Panc1 (cell line): ENCODE results near the gene BCAM. TPM values are rescaled to one million over a fixed set of nuclear protein-coding genes. Genes with fewer than 3 reads are reported as not detected.

Source experiments
- ATAC-seq: fragments of 200-7000 bp; cut with Tn5 transposase; 2 replicates; pipeline ENCODE4 v1.9.1; 2020; ENCODE audit warnings: mild to moderate bottlenecking, moderate library complexity
- BruUV-seq: library from RNA; stranded (reverse); fragments of 400-500 nt; replicated peaks from 2 replicates; lab custom pipeline; 2021; lab: Mats Ljungman, UMichigan
- CTCF ChIA-PET: fragments of 300-600 bp; sonication (Branson Sonifier 250); formaldehyde crosslinking; loops from one replicate; lab custom pipeline; 2022; ENCODE audit warnings: antibody characterized with exemption; lab: Charles Lee
- POLR2A ChIA-PET: fragments of 300-600 bp; sonication (Branson Sonifier 250); formaldehyde crosslinking; loops from one replicate; lab custom pipeline; 2022; ENCODE audit warnings: antibody characterized with exemption; lab: Charles Lee
- DNase-seq: peaks from one replicate; pipeline ENCODE4 v3.0.0-alpha.2; 2010; ENCODE audit warnings: low read depth, low spot score
- H3K27ac ChIP-seq: 2 replicates; pipeline ENCODE4 v1.5.1; 2011; ENCODE audit warnings: mild to moderate bottlenecking, low read length, inconsistent platforms
- H3K27me3 ChIP-seq: fragments of 200-500 bp; sonication (Bioruptor generic); 2 replicates; pipeline ENCODE4 v1.6.0; 2014; ENCODE audit warnings: low read length, inconsistent platforms; ENCODE audit not compliant: control insufficient read depth, insufficient read depth
- H3K36me3 ChIP-seq: fragments of 200-500 bp; sonication (Bioruptor generic); 2 replicates; pipeline ENCODE4 v1.5.1; 2014; ENCODE audit warnings: inconsistent platforms, mild to moderate bottlenecking, low read length, moderate library complexity; ENCODE audit not compliant: control insufficient read depth, insufficient read depth
- H3K4me1 ChIP-seq: 2 replicates; pipeline ENCODE4 v1.5.1; 2011; ENCODE audit warnings: inconsistent platforms, mild to moderate bottlenecking, low read length, moderate library complexity; ENCODE audit not compliant: control insufficient read depth, insufficient read depth
- H3K4me3 ChIP-seq, 2 experiments: 2 replicates each; pipeline ENCODE4 v1.5.1; 2011 to 2012; ENCODE audit warnings: low read depth in 2 of 2, low read length in 2 of 2, mild to moderate bottlenecking in 2 of 2, inconsistent platforms in 1 of 2, moderate library complexity in 1 of 2
- H3K9me3 ChIP-seq: fragments of 200-500 bp; sonication (Bioruptor generic); 2 replicates; pipeline ENCODE4 v1.5.1; 2014; ENCODE audit warnings: low read depth, mild to moderate bottlenecking, inconsistent platforms, low read length, moderate library complexity; ENCODE audit not compliant: control insufficient read depth, insufficient read depth
- POLR2AphosphoS5 ChIP-seq: IDR thresholded peaks from 2 replicates; pipeline ENCODE4 v1.6.1; 2012; ENCODE audit warnings: mild to moderate bottlenecking, low read depth, low read length, moderate library complexity
- SIN3A ChIP-seq: IDR thresholded peaks from 2 replicates; pipeline ENCODE4 v1.6.1; 2012; ENCODE audit warnings: low read depth, mild to moderate bottlenecking, low read length, moderate library complexity, borderline replicate concordance; ENCODE audit not compliant: insufficient read depth
- TCF7L2 ChIP-seq: IDR thresholded peaks from 2 replicates; pipeline ENCODE4 v1.6.1; 2011; ENCODE audit warnings: mild to moderate bottlenecking, low read depth, low read length, inconsistent platforms
- in situ Hi-C: cut with HindIII; loops from 2 replicates; pipeline ENCODE4 v1.10.0; 2016; ENCODE audit warnings: low sequenced_read_pairs, low pct_unique_long_range_greater_than_20kb
- intact Hi-C: fragments of 100-400 bp; cut with micrococcal nuclease; formaldehyde crosslinking; loops from one replicate; pipeline ENCODE4 v1.10.0; 2022; ENCODE audit not compliant: unreplicated experiment
- total RNA-seq: library from RNA; stranded (reverse); gene quantifications from one replicate; pipeline ENCODE4 v1.2.1, GENCODE V29; 2021; ENCODE audit not compliant: unreplicated experiment
- TF ChIP-seq, protein P1 (sequence below), 2 experiments: IDR thresholded peaks; 2 replicates each; pipeline ENCODE4 v1.6.1; 2011 to 2012; ENCODE audit warnings: low read depth in 2 of 2, control low read depth in 1 of 2, low read length in 1 of 2, mild to moderate bottlenecking in 1 of 2, moderate library complexity in 1 of 2; ENCODE audit not compliant: insufficient read depth in 1 of 2
- TF ChIP-seq, protein P2 (sequence below): fragments of 450-650 bp; IDR thresholded peaks from 2 replicates; pipeline ENCODE4 v1.5.1; 2017; ENCODE audit warnings: mild to moderate bottlenecking

Gene BCAM
- total RNA-seq, 1 experiment from 2014 or later = 21.5 TPM

GRCh38 chr19:44796701-44797115 lies 12.2 kb upstream of the BCAM start:
- no peak for DNase-seq
- TF ChIP-seq, protein P1, sequence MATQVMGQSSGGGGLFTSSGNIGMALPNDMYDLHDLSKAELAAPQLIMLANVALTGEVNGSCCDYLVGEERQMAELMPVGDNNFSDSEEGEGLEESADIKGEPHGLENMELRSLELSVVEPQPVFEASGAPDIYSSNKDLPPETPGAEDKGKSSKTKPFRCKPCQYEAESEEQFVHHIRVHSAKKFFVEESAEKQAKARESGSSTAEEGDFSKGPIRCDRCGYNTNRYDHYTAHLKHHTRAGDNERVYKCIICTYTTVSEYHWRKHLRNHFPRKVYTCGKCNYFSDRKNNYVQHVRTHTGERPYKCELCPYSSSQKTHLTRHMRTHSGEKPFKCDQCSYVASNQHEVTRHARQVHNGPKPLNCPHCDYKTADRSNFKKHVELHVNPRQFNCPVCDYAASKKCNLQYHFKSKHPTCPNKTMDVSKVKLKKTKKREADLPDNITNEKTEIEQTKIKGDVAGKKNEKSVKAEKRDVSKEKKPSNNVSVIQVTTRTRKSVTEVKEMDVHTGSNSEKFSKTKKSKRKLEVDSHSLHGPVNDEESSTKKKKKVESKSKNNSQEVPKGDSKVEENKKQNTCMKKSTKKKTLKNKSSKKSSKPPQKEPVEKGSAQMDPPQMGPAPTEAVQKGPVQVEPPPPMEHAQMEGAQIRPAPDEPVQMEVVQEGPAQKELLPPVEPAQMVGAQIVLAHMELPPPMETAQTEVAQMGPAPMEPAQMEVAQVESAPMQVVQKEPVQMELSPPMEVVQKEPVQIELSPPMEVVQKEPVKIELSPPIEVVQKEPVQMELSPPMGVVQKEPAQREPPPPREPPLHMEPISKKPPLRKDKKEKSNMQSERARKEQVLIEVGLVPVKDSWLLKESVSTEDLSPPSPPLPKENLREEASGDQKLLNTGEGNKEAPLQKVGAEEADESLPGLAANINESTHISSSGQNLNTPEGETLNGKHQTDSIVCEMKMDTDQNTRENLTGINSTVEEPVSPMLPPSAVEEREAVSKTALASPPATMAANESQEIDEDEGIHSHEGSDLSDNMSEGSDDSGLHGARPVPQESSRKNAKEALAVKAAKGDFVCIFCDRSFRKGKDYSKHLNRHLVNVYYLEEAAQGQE (IDR thresholded peaks at IDR 0.05; ENCODE audit: insufficient read depth in 1 of 2, low read depth in 2 of 2, low read length in 1 of 2) = no peak
- TF ChIP-seq, protein P2, sequence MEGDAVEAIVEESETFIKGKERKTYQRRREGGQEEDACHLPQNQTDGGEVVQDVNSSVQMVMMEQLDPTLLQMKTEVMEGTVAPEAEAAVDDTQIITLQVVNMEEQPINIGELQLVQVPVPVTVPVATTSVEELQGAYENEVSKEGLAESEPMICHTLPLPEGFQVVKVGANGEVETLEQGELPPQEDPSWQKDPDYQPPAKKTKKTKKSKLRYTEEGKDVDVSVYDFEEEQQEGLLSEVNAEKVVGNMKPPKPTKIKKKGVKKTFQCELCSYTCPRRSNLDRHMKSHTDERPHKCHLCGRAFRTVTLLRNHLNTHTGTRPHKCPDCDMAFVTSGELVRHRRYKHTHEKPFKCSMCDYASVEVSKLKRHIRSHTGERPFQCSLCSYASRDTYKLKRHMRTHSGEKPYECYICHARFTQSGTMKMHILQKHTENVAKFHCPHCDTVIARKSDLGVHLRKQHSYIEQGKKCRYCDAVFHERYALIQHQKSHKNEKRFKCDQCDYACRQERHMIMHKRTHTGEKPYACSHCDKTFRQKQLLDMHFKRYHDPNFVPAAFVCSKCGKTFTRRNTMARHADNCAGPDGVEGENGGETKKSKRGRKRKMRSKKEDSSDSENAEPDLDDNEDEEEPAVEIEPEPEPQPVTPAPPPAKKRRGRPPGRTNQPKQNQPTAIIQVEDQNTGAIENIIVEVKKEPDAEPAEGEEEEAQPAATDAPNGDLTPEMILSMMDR = no peak
- TF ChIP-seq POLR2AphosphoS5 (no peak), SIN3A (no peak), TCF7L2 (no peak)

DNA sequence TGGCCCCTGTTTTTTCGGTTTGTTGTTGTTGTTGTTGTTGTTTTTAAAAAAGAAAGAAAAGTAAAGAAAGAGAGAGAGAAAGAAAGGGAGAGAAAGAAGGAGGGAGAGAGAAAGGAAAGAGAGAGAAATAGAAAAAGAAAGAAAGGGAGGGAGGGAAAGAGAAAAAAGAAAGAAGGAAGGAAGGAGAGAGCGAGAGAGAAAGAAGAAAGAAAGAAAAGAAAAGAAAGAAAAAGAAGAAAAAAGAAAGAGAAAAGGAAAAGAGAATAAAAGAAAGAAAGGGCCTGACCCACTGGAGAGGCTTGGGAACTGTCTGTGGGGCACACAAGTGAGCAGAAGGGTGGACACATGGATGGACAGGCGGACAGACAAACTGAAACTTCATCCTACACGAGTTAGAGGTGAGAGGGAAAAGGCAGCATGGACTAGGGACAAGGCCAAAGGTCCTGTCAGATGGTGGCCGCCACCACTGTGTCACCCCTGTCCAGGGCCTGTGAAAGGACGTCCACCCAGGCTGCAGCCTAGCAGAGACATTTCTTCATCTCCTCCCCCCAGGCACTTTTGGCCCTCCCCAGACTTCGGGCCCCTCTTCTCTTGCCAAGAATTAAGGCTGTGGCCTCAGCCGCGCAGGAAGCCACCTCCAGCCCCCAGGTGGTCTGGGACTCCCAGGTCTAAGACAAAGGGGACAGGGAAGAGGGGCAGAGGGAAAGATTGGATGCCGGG lies 9.1 kb upstream of the BCAM start:
- H3K27ac ChIP-seq = peak overlapping the region; percentile 21; the same call in 1 of the 2 replicates
- intact Hi-C loops (loop anchor here (5.0 kb wide), 1 partner anchor 43 kb away; no protein-coding TSS in a partner anchor), in situ Hi-C loops (no loop called here)

More at GRCh38 chr19:44796701-44797115, 12.2 kb upstream of the BCAM start:
- Histone ChIP-seq H3K9me3 (no peaks in the 10 kb centered on the region), H3K4me3 (no peak overlapping the region), H3K36me3 (no peaks in the 10 kb centered on the region), H3K4me1 (peaks cover 13% of the 10 kb centered on the region), H3K27ac (peak overlapping the region; percentile 29; the same call in 1 of the 2 replicates), H3K27me3 (no peaks in the 10 kb centered on the region)
- in situ Hi-C loops = no loop called here
- ATAC-seq = peak; percentile 74
- CTCF ChIA-PET = interaction anchor here (0.6 to 0.9 kb wide), 2 partner anchors 11 to 351 kb away, joined by 3 to 4 read pairs; no protein-coding TSS in a partner anchor
- BruUV-seq = no TSS peak
- POLR2A ChIA-PET = no interaction called here
- intact Hi-C loops = loop anchor here (5.0 kb wide), 1 partner anchor 46 kb away; no protein-coding TSS in a partner anchor

More for the DNA sequence above, 9.1 kb upstream of the BCAM start:
- Histone ChIP-seq H3K27me3 (no peaks in the 10 kb centered on the region), H3K36me3 (no peaks in the 10 kb centered on the region), H3K4me3 (no peak overlapping the region), H3K4me1 (peaks cover 13% of the 10 kb centered on the region), H3K9me3 (no peaks in the 10 kb centered on the region)
- TF ChIP-seq SIN3A = no peak
- TF ChIP-seq, protein P2 = no peak
- TF ChIP-seq TCF7L2 = no peak
- no peak for TF ChIP-seq POLR2AphosphoS5
- TF ChIP-seq, protein P1 (IDR thresholded peaks at IDR 0.05; ENCODE audit: insufficient read depth in 1 of 2, low read depth in 2 of 2, low read length in 1 of 2) = no peak
- no peak for DNase-seq
- BruUV-seq = no TSS peak
- peak; percentile 13; the same call in 1 of the 2 replicates for ATAC-seq
- ChIA-PET CTCF (interaction anchor here (0.6 kb wide), 1 partner anchor 238 kb away, joined by 7 read pairs; no protein-coding TSS in a partner anchor), POLR2A (no interaction called here)
